Measurements from ENCODE around the gene LRRC57.
"Not testable (repeated sequence)": the region's sequence is repeated elsewhere in the genome, so short reads cannot be mapped to it uniquely, and the experiment has no call there.

The LRRC57 gene

DNA sequence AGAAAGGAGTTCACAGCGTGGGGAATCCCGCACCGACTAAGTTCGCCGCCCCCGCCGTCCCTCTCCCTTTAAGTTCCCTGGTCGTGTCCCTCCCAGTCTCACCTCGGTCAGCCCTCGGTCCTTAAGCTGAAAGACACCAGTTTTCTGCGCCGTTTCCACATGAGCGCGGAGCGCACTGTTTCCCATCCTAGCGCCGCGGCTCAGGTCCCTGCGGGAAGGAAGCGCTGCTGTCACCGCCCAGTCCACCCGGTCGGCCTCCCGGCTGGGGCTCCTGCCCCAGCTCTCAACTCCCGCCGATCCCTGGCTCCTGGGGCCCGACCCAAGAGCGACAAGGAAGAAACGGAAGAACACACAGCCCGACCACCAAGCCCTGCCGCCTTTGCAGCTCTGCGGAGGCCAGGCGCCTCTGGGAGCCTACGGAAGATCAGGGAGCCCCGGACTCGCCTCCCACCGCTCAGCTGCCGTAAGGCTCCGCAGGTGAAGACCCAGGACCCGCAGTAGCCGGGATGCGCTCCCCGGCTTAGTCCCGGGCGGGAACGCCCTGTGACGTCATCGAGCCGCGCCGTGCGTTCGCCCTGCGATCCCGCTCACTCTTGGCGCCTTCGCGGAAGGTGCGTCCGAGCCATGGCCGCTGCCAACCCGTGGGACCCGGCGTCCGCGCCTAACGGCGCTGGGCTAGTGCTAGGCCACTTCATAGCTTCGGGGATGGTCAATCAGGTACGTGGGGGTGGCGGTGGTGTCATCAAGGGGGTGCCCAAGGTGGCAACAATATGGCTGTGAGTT is at the start of gene LRRC57, which contains the start of gene HAUS2:
LRRC57 (minus strand) TSS at position 545 of the 783 bp plus-strand sequence; CDS start at position 186, 359 bp downstream.
HAUS2 (plus strand) TSS at position 590 of the 783 bp plus-strand sequence; CDS start at position 625, 35 bp downstream.
- peak; percentile 93 for DNase-seq (ENCODE audit: low spot score)

DNA sequence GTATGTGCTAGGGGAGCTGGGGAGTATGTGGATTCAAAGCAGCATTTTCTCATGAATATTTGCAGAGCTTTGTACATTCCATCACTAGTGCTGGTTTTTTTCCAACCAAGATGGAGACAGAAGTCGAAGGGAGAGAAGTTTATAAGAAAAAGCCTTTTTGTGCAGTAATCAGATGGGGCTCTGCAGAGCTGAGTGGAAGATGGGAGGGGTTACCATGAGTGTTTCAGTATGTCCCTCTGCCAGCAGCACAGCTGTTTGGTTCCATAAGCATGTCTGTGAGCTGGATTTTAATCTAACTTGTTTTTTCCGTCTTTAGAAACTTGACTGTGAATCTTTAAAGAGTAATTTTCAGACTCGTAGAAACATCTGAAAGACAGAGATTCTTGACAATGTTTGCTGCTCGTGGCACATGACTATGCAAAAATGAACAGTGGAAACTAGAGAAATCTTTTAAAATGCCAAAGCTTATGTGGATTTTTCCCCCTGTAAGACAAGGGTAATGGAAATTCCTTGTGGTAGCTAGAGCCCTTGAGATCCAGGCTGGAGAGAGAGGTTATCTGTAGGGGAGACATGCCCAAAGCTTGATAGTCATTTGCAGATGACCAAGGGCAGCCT is 47.1 kb upstream of the LRRC57 start:
- no peak for DNase-seq (ENCODE audit: low spot score)

DNA sequence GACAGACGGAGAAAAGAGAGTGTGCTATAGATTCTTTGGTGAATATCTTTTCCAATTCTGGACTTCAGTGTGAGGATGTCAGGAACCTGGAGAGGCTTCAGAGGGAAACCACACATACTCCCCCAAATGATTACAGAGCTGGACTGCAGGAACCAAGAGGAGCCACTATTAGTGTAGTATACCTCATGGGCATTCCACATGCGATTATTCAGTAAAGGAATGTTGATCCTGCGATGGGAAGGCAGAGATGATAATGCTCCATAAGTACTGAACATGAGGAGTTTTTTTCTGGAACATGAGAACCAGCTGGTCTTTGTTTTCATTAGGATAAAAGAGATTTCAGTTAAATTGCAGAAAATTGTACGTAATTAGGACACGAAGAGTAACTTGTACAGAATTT is 45.5 kb upstream of the LRRC57 start:
- DNase-seq (ENCODE audit: low spot score), result no peak

DNA sequence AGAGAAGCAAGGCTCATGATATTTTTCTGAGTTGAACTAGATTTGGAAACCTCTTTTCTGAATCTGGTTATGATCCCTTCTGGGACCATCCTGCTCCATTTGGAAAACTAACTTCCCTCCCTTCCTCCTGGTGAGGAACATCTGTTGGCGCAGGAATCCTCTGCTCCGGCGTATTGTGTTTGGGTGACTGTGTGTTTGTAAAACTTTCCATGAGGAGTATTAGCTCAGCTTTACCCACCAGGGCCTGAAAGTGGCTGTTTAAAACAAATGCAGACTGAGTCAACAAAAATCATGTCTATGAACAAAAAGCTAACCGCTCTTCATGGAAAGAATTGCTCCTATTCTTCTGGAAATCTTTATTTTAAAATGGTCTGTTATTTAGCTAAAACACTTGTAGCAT is 44.5 kb upstream of the LRRC57 start:
- DNase-seq (ENCODE audit: low spot score), result peak; percentile 68

DNA sequence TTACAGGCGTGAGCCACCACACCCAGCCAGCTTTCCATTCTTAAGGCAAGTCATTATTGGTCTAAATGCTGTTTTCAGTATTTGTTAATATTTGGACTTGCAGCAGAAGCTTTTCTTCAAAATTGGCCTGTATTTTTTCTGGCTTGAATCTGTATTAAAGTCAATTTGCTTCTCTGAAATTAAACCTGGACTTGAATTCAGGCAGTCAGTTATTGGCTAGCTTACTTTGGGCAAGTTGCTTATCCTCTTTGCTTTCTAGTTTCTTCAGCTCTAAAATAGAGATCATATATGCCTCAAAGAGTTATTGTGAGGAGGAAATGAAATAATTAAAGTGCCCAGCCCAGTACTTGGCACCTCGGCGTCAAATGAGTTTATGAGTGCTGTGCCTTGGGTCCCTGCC is 44.1 kb upstream of the LRRC57 start:
- no peak for DNase-seq (ENCODE audit: low spot score)

DNA sequence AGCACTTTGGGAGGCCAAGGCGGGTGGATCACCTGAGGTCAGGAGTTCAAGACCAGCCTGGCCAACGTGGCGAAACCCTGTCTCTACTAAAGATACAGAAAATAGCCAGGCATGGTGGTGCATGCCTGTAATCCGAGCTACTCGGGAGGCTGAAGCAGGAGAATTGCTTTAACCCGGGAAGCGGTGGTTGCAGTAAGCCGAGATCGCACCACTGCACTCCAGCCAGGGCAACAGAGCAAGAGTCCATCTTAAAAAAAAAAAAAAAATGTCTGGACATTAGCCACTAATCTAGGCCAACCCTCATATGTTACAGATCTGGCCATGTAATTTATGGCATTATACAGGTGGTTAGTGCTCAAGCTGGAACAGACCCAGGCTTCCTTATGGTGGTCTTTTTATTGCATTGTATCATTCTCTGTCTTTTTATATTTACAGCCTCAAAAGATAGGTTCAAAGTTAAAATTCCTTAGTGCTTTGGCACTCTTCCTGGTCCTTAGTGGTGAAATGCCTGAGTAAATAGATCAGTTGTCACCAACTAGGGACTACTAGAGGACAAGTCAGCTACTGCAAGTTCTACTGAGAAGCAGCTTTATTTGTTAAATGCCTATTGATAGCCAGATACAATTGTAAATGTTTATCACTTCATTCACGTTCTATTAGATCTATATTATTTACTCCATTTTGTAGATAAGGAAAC is 42.8 kb upstream of the LRRC57 start:
- peak; percentile 76 for DNase-seq (ENCODE audit: low spot score)

DNA sequence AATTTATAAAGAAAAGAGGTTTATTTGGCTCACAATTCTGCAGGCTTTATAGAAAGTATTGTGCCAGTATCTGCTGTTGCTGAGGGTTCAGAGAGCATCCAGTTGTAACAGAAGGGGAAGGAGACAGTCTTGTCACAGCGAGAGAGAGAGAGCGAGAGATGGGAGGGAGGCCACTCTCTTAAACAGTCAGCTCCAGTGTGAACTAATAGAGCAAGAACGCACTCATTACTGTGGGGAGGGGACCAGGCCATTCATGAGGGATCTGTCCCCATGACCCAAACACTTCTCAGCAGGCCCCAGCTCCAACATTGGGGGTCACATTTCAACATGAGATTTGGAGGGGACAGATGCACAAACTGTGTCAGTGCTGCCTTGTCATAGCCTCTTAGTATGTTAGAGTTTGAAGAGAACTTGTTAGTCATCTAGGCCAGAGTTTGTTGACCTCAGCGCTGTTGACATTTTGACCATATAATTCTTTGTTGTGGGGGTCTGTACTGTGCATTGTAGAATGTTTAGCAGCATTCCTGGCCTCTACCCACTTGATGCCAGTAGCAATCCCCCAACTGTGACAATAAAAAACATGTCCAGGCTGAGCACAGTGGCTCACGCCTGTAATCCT is 42.1 kb upstream of the LRRC57 start:
- no peak for DNase-seq (ENCODE audit: low spot score)

DNA sequence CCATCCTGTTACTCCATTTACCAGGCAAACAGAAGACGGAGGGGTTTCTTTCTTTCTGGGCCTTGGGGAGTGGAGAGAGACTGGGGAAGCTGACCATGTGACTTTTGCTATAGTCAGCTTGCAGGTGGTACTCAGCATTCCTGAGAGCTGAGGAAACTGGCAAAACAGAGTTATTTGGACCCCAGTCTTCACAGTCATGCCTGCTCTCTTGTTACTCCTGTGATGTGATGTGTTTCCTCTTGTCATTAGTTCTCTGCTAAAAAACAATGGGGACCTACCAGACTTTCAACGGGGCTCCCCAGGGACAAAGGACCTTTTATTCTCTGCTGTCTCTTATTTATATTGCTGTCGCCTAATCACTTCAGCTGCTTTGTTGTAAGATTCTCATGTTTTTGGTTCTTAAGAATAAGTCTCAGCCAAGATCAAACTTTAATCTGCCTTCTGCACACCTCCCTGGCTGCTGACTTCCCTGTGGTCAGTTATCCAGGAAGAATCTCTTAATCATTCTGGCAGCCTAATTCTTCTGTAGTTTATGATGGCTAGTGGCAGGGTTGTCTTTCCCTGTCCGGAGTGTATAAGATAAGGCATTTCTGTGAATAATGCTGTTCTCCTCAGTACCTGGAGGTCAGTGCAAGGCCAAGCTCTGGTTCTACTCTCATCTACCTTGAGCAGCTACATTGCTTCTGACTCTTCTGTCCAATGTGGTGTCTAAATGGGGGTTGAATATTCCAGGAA is 35.6 kb upstream of the LRRC57 start:
- DNase-seq (ENCODE audit: low spot score), result no peak

DNA sequence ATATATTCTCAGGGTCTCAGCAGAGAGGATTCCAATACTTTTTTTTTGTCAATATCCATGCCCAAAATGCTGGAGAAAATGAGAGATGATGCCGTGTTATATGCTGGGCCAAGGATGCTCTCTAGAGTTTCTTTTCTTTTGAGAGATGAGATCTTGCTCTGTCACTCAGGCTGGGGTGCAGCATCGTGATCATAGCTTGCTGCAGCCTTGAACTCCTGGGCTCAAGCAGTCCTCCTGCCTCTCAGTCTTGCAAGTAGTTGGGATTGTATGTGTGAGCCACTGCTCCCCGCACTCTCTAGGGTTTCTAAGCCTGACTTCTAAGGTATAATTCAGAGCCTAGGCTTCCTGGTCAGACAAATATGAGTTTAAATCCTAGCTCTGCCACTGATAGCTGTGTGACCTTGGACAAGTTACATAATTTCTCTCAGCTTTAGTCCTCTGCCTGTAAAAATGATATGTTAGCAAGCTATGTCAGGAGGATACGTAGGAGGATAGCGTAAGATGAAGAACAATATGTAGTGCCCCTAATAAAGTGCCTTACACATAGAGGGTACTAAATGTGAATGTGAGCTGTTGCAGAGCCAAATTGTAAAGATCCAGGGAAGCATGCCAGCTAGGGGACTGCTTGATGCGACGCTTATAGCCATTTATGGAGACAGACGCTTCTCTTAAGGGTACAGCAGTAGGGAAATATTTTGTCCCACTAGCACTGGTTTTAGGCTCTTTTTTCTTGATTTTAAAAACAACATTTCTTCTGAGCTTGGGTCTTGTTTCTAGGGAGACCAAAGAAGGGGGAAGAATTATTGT is 34.2 kb upstream of the LRRC57 start:
- no peak for DNase-seq (ENCODE audit: low spot score)

DNA sequence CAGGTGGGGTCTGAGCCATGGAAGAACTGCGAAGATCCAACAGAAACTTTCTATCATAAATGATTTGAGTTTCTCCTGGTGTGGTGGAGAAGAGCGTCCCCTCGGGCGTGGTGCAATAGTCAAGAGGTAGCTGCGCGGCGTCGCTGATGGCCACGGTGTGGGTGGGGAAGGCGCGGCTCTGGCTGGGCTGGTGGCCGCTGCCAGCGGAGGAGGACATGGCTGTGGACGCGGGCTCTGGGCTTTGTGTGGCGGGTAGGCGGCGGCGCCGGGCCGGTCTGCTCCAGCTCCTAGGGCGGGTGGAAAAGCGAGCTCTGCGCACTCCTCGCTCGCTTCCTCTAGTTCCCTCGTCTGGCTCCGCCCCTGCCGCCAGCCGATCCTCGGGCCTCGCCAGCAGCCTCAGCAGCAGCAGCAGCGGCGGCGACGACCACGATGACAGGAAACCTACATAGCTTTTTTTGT is 32.7 kb upstream of the LRRC57 start:
- peak; percentile 73 for DNase-seq (ENCODE audit: low spot score)

DNA sequence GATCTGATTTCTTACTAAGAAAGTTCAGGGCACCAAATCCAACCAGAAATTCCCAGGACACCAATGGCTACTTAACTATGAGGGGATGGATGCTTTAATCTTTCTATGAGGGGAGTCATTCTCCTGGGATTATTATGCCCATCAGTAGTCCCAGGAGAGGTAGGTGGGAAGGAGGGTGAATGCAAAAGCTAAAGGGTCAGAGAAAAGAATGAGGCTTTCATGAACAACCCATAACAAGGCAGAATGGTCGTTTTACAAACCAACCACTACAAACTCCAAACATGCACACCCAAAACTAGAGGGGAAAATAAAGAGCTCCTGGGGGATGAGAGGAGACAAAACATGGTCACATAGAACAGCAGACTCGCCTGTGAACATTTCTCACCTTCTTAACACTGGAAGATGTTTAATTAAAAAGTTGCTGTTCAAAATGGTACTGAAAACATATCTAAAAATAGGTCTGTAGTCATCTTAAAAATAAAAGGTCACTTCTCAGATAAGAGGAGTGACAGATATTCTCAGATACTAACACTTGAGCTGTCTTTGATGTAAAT is 30.5 kb upstream of the LRRC57 start:
- DNase-seq (ENCODE audit: low spot score), result no peak

DNA sequence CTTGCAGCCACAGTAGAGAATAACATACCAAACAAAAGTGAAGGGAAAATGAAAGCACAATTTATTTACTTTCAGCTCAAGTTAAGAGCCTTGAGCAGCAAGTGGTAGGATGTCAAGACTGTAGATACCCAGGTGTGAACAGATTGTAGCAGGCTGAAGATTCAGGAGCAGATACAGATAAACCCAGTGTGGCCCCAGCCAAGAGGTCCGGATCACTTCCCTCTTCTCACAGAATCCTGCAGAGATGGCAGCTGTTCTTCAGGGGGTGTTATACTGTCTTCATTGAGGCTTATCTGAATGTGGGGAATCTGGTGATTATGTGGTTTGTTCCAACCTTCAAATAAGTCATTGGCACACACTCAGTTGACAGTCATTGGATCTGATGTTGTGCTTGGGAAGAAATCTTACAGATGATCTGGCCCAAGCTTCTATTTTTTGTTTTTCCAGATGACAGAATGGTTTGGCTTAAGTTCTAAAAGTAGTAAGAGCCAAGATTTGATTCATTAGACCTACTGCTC is 29.0 kb upstream of the LRRC57 start:
- peak; percentile 45 for DNase-seq (ENCODE audit: low spot score)

DNA sequence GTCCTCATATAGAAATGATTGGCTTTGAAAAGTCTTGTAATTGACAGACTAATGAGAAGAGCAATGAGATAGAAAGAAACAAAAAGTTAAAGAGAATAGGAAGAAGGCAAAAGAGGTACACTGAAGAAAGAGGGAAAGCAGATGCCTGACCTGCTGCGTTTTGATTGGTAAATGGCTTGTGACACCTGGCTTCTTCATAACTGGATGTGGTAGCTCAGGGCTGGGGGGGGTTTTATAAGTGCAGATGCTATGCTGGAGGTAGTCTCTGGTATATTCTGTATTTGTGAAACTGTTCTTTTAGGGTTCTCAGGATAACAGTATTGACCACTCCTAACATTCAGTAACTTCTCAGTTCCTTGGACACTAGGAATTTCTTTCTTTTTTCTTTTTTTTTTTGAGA is 28.2 kb upstream of the LRRC57 start:
- no peak for DNase-seq (ENCODE audit: low spot score)

DNA sequence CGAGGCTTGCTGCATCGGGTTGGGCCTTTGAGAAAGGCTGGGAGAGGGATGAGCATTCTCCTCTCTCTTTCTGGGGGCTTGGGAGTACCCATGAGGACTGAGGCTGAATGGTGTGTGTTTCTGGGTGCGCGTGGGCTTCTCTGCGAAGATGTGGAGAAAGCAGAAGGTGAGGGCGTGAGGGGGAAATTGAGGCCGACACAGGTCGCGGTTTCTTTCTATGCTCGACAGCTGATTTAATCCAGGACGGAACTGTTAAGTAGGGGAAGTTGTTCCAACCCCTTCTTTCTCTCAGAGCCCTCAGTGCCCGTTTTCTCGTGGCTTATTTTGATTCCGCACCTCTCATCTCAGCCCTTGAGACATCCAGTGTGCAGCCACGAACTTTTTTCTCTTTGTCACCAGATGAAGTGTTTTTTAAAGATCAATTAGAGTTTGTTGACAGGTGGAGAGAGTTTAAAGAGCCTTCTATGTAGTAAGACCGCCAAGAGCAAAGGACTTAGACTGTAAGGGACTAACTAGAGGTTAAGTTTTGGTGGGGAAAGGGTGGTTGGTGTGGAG is 27.5 kb upstream of the LRRC57 start:
- DNase-seq (ENCODE audit: low spot score), result no peak

DNA sequence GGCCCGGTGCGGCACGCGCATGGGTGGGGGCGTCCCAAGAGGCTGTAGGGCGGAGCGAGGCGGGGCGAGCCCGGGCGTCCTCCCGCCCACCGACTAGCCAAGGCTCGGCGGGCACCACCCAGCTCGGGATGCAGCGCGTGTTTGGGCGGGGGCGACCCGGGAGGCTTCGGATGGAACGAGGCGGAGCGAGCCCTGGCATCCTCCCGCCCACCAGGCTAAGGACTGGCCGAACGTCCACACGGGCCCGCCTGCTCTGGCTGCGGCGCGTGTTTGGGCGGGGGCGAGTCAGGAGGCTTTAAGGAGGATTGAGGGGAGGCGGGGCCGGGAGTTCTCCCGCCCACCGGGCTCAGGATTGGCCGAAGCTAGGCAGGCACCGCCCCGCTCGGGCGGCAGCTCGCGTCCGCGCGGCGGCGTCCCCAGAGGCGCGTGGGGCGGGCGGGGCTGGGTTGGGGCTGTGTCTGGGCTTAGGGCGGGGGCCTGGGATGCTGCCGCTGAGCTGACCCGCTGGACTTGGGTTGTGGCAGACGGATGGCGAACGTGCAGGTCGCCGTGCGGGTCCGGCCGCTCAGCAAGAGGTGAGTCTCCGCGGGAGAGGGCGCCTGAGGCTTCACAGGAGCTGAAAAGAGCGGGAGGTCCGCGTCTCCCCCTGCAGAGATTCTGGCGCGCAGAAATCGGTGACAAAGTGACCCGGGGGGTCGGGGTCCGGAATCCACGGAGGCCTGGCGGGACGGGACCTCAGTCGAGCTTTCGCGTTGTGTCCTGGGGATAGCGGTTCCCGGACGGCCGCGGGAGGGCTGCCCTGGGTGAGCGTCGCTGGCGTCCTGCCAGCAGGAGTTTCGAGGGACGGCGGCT is 26.8 kb upstream of the LRRC57 start, which contains the start of gene STARD9:
STARD9 (plus strand) TSS at position 419 of the 852 bp plus-strand sequence; CDS start at position 529, 110 bp downstream.
- DNase-seq (ENCODE audit: low spot score), result peak; percentile 97

DNA sequence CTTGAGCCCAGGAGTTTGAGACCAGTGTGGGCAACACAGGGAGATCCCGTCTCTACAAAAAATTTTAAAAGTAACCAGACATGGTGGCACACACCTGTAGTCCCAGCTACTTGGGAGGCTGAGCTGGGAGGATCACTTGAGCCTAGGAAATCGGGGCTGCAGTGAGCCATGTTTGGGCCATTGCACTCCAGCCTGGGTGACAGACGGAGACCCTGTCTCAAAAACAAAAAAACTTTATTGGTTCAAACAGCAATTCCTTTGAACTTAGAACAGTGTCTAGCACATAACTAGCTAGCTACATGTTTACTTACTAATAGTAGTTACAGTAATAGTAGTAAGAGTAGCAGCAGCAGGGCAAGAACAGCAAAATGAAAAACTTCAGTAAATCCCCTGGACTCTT is 10.1 kb upstream of the LRRC57 start:
- no peak for DNase-seq (ENCODE audit: low spot score)

DNA sequence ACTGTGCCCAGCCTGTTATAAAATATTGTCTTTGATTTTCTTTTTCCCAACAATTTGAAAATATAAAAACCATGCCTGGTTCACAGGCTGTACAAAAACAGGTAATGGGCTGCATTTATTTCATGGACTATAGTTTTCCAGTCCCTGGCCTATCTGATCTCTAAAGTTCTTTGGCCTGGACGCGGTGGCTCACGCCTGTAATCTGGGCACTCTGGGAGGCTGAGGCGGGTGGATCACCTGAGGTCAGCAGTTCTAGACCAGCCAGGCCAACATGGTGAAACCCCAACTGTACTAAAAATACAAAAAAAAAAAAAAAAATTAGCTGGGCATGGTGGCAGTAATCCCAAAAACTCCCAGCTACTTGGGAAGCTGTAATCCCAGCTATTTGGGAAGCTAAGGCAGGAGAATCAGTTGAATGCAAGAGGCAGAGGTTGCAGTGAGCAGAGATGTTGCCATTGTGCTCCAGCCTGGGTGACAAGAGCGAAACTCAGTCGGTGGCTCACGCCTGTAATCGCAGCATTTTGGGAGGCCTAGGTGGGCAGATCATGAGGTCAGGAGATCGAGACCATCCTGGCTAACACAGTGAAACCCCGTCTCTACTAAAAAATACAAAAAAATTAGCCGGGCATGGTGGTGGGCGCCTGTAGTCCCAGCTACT is 8.1 kb upstream of the LRRC57 start:
- not testable (repeated sequence) for DNase-seq (ENCODE audit: low spot score)

DNA sequence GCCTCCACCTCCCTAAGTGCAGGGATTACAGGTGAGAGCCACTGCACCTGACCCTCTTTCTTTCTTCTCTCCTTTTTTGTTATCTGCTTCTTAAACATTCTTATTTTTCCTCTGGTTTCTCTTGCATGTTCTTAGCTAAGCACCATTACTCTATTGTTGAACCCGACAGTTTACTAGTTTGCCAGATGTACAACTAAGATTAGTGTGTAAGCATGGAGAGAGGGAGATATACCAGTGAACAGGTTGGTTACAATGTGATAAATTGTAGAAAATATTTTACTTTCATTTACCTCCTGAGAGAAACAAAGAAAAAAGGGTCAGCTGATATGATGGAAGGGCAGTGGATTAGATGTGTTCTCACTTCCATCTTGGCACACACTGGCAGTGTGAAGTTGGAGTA is 5.0 kb upstream of the LRRC57 start:
- no peak for DNase-seq (ENCODE audit: low spot score)

Data from AG08395 (cell line).